ENCODE measurements around the gene ACBD3.

The ACBD3 gene

DNA sequence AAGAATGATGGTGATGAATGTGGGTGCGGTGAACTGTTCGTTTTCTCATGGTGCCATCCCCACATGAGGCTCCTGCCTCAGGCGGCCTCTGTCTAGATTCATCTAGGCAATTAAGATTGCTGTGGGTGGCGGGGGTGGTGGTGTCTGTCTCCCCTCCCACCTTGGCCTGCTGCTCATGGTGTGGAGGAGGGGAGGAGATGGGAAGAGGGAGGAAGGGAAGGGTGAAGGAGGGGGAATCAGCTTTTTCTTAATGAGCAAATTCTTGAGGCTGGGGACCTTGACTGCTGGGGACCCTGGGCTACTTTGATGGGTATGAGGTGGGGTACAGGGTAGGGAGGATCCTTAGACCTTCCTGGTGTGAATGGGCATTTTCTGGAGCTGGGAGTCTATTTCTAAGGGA, 68.2 kb downstream of the ACBD3 start:
- in situ Hi-C loops (cut with MboI; ENCODE audit: low sequenced_read_pairs): no loop called here

DNA sequence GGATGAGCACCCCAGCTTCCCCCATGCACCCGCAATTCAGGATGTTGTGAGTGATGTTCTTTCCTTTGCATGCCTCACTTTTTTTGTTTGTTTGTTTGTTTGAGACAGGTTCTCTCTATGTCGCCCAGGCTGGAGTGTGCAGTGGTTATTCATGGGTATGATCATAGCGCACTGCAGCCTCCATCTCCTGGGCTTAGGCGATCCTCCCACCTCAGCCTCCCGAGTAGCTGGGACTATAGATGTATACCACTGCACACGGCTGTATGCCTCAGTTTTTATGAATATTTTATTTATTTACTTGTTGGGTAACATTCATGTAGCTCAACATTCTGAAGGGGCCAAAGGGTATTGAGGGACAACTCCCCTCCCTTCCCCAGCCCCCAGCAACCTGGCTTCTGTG, 69.2 kb downstream of the ACBD3 start:
- in situ Hi-C loops (cut with MboI; ENCODE audit: low sequenced_read_pairs): no loop called here

DNA sequence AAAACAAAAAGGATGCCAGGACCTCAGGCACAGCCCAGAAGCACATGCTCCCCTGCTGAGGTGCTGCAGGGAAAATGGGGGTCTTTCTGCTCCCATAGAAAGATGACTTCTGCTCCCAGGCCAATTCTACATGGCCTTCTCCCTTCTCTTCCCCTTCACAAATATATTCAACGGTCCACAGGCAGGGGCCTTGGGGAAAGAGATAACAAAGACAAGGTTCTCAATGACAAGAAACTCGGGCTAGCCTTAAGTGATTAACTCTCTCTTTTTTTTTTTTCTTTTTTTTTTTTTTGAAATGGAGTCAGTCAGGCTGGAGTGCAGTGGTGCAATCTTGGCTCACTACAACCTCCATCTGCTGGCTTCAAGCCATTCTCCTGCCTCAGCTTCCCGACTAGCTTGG, 69.9 kb downstream of the ACBD3 start:
- in situ Hi-C loops (cut with MboI; ENCODE audit: low sequenced_read_pairs): no loop called here

- in situ Hi-C loops (cut with MboI; ENCODE audit: low sequenced_read_pairs): no loop called here
Observed at GRCh38 chr1:226112626-226113025, 73.9 kb downstream of the ACBD3 start.

DNA sequence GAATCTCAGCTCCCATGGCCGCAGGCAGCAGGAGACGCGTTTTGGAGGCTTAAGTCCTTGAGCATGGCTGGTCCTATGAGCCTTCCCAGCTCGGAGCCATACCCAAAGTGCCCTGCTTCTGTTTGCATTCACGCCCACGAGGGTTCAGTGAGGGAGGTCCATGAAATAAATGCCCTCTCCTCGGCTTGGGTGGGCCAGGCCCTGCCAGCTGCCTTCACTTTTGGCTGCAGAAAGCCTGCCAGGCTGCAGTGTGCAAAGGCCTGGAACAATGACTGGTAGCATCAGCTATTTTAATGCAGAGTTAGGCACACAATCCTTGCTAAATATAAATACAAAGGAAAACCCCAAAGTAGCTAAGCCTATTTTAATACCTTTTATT, 74.7 kb downstream of the ACBD3 start:
- in situ Hi-C loops (cut with MboI; ENCODE audit: low sequenced_read_pairs): no loop called here

- in situ Hi-C loops (cut with MboI; ENCODE audit: low sequenced_read_pairs): no loop called here
Observed at GRCh38 chr1:226111098-226111882, 75.3 kb downstream of the ACBD3 start.

- in situ Hi-C loops (cut with MboI; ENCODE audit: low sequenced_read_pairs): no loop called here
Observed at GRCh38 chr1:226110249-226111097, 76.1 kb downstream of the ACBD3 start.

DNA sequence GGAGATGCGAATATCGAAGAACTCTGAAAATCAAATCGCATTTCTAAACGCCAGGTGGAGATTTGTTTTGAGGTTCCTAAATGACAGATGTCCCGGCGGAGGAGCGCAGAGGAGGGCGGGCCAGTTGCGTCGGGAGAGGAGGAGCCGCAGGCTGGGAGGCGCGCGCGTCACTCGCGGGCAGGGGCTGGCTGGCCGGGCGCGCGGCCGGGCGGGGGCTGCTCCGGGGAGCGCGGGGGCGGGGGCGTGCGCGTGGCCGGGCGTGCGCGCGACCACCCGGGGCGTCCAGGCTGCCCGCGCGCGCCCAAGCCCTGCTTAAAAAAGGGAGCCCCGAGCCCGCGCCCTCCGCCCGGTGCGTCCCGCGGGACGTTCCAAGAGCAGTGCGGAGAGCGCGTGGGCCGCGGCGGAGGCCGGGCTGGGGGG, 76.7 kb downstream of the ACBD3 start:
- in situ Hi-C loops (cut with MboI; ENCODE audit: low sequenced_read_pairs): no loop called here

DNA sequence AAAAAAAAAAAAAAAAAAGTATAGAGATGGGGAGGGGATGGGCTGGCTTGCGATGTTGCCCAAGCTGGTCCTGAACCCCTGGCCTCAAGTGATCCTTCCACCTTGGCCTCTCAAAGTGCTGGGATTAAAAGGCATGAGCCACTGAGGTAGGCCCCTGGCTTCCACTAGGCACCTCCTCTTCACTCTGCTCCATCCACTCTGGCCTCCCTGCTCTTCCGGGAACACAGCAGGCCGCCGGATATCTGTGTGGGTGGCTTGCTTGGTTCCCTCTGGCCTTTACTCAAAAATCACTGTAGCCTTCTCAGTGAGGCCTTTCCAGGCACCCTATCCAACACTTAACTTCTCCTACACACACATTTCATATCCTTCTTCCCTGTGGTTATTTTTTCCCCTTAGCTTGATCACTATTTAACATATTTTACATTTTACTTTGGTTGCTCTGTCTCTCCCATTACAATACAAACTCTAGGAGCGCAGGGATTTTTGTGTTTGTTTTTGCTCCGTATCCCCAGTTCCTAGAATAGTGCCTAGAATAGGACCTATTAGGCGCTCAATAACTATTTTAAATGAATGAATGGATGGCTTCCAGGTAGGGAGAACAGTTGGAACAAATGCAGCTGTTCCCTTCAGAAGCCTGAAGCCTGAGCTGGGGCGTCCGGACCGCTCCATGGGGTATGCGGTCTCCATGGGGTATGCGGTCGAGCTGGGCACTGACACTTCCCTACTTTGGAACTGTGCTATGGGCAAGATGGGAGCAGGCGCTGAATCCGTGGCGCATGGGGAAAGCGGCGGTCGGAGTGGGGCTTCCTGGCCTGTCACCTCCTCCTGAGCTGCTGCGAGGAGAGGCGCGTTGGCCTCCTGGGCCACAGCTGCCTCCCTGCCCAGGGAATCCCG, 77.4 kb downstream of the ACBD3 start:
- in situ Hi-C loops (cut with MboI; ENCODE audit: low sequenced_read_pairs): no loop called here

DNA sequence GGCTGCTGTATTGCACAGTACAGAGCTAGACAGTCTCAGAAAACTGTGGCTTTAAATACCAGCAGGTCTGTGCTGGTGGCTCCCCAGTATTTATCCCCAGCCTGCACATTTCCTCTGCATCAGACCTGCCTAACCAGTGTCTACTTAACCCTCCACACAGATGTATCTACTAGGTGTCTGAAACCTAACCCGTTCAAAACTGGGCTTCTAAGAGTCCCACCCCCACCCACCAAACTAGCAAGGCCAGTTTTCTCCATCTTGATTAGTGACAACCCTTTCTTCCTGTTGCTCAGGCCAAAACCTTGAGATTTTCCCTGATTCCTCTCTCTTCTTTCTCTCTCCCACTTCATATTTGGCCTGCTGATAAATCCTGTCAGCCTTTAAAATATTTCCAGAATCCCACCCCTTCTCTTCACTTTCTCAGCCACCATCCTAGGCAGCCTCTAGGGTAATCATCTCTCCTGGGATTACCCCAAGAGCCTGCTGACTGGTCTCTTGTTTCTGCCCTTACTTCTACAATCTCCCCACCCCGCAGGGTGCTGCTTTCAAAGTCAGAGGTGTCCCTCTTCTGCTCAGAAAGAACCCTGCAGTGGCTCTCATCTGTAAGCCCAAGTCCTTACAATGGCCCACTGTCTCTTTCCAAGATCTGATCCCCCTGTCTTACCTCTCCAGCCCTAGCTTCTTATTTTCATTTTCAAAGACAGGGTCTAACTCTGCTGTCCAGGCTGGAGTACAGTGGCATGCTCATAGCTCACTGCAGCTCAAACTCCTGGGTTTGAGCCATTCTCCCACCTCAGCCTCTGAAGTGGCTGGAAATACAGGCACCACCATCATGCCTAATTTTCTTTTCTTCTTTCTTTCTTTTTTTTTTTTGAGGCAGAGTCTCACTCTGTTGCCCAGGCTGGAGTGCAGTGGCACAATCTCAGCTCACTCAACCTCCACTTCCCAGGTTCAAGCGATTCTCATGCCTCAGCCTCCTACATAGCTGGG, 78.8 kb downstream of the ACBD3 start:
- in situ Hi-C loops (cut with MboI; ENCODE audit: low sequenced_read_pairs): no loop called here

DNA sequence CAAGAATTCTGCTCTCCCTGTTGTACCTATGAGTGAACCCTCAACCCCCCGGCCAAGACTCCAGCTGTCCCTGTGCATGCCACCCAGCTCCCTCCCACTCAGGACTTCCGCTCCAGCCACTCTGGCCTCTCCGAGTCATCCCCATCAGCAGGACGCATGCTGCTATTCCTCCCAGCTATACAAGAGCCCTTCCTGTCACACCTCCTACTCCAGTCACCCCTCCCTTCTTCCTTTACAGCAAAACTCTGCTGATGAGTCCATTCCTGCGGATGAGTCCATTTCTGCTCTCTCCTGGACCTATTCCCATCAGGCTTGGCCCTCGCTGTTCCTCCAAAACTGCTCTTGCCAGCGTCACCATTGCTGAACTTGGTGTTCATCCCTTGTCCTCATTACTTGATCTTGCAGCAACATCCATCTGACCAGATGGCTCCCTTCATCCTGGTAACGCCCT, 81.8 kb downstream of the ACBD3 start:
- in situ Hi-C loops (cut with MboI; ENCODE audit: low sequenced_read_pairs): no loop called here

- in situ Hi-C loops (cut with MboI; ENCODE audit: low sequenced_read_pairs): no loop called here
Observed at GRCh38 chr1:226100436-226101391, 85.8 kb downstream of the ACBD3 start.

DNA sequence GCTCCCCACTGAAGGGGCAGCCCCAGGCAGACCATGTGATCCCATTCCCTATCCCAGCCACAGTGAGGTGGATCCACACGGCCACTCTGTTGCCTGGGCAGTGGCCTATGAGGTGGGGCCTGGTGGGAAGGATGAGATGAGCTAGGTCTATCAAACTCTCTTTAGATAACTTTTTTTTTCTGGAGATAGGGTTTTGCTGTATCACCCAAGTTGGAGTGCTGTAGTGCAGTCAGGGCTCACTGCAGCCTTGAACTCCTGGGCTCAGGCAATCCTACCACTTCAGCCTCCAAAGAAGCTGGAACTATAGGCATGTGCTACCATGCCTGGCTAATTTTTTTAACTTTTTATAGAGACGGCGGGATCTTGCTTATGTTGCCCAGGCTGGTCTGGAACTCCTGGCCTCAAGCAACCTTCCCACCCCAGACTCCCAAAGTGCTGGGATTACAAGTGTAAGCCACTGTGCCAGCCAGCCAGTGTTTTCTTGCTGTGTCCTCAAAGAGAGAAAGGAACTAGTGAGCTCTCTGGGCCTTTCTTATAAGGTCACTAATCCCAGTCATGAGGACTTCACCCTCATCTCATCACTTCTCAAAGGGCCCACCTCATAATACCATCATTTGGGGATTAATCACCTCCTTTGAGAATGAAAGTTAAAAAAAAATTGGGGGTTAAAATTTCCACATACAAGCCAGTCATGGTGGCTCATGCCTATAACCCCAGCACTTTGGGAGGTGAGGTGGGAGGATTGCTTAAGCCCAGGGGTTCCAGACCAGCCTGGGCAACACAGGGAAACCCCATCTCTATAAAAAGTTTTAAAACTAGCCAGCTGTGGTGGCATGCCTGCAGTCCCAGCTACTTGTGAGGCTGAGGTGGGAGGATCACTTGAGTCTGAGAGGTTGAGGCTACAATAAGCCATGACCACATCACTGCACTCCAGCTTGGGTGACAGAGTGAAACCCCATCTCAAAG, 87.4 kb downstream of the ACBD3 start:
- in situ Hi-C loops (cut with MboI; ENCODE audit: low sequenced_read_pairs): no loop called here

- in situ Hi-C loops (cut with MboI; ENCODE audit: low sequenced_read_pairs): no loop called here
Observed at GRCh38 chr1:226097866-226098625, 88.5 kb downstream of the ACBD3 start.

GRCh38 chr1:226095286-226095685, 91.3 kb downstream of the ACBD3 start:
- in situ Hi-C loops (cut with MboI; ENCODE audit: low sequenced_read_pairs): no loop called here

All from HL-60/S4 (cell line).